ENCODE data around the gene FMO4.

DNA sequence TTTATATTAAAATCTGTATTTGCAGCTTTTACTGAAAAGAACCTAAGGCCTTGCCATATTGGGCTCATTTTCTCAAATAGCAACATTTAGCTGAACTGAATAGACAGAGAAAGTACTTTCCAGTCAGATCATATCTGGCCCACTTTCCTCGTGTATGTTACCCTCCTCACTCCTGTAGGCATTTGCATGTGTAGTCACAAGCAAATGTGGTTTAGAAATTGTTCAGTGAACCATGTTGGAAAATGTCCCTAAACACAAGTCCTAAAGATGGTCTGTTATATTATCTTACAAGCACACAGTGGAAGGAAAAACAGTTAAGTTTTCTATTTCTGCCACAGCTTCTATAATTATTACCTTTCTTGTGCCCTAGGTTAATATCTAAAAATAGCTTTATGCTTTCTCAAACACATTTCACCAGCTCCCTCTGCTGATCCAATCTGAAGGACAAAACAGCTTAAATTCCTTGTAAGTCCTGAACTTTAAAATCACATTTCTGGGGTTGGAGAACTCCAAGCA lies 606 bp upstream of the FMO4 start:
- TF ChIP-seq KLF13 (CRISPR knock-in tag; IDR thresholded peaks at IDR 0.05) (no peak), POLR2AphosphoS5 (IDR thresholded peaks at IDR 0.05; ENCODE audit: low read depth, low read length) (no peak), TOE1 (CRISPR knock-in tag; IDR thresholded peaks at IDR 0.05) (no peak), JUND (CRISPR knock-in tag; IDR thresholded peaks at IDR 0.05) (no peak)

Data from HepG2 (cell line).